SH-SY5Y (cell line): ENCODE measurements around the gene TIE1.

Experiments
- GATA2 ChIP-seq: IDR thresholded peaks from 2 replicates; pipeline ENCODE4 v1.6.1; 2011; ENCODE audit warnings: mild to moderate bottlenecking, low read depth, low read length
- GATA3 ChIP-seq: IDR thresholded peaks from 2 replicates; pipeline ENCODE4 v1.6.1; 2011; ENCODE audit warnings: low read depth, mild to moderate bottlenecking, low read length, moderate library complexity

Gene TIE1

GRCh38 chr1:43370564-43370963, 69.8 kb downstream of the TIE1 start:
- TF ChIP-seq GATA2 (no peak), GATA3 (no peak)

GRCh38 chr1:43372172-43372571, 71.4 kb downstream of the TIE1 start:
- TF ChIP-seq GATA3 (no peak), GATA2 (no peak)
